Measurements from ENCODE around the gene PTRH2.

DNA sequence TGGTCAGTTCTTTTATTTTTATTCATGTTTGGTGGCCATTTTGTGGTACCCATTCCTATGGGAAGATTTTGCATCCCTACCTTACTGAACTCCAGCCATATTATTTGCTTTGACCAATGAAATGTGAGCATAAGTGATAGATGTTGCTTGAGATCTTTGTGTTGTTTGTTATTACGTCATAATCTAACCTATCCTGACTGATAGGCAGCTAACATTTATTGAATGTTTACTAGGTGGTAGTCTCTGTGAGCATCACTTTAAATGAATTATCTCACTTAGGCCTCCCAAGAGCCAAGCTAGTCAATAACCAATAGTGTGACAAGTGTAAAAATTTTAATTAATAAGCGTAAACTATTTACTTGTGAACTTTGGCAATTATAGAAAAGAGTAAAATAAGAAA lies 37.8 kb upstream of the PTRH2 start:
- TF ChIP-seq POLR2A (IDR thresholded peaks at IDR 0.05): no peak
- TF ChIP-seq, protein P1, sequence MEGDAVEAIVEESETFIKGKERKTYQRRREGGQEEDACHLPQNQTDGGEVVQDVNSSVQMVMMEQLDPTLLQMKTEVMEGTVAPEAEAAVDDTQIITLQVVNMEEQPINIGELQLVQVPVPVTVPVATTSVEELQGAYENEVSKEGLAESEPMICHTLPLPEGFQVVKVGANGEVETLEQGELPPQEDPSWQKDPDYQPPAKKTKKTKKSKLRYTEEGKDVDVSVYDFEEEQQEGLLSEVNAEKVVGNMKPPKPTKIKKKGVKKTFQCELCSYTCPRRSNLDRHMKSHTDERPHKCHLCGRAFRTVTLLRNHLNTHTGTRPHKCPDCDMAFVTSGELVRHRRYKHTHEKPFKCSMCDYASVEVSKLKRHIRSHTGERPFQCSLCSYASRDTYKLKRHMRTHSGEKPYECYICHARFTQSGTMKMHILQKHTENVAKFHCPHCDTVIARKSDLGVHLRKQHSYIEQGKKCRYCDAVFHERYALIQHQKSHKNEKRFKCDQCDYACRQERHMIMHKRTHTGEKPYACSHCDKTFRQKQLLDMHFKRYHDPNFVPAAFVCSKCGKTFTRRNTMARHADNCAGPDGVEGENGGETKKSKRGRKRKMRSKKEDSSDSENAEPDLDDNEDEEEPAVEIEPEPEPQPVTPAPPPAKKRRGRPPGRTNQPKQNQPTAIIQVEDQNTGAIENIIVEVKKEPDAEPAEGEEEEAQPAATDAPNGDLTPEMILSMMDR (IDR thresholded peaks at IDR 0.05): no peak
